ENCODE data around the gene BTBD9. TPM values are rescaled to one million over a fixed set of nuclear protein-coding genes. Genes with fewer than 3 reads are reported as not detected.

The BTBD9 gene
- total RNA-seq, 1 donor: 25.3 TPM

- H3K79me2 ChIP-seq (ENCODE audit: insufficient read depth, low read length): peaks cover 3% of the 10 kb centered on the region
- H3K27ac ChIP-seq (ENCODE audit: low read depth, low read length): no peak overlapping the region
- H3K4me2 ChIP-seq (ENCODE audit: insufficient read depth, low read length): no peak overlapping the region
- no peak for TF ChIP-seq CTCF (IDR thresholded peaks at IDR 0.05; ENCODE audit: extremely low read depth, low read depth, low read length)
- H3K4me1 ChIP-seq (ENCODE audit: insufficient read depth, low read length): no peaks in the 10 kb centered on the region
- no peak for DNase-seq (ENCODE audit: insufficient read length, low spot score, missing footprints)
- peaks cover 15% of the 10 kb centered on the region for H4K20me1 ChIP-seq (ENCODE audit: insufficient read depth, low read length)
- no peaks in the 10 kb centered on the region for H3K27me3 ChIP-seq (ENCODE audit: insufficient read depth, low read length)
- H3K4me3 ChIP-seq (ENCODE audit: insufficient read depth, low read length): no peak overlapping the region
- peaks cover 13% of the 10 kb centered on the region for H3K36me3 ChIP-seq (ENCODE audit: insufficient read depth, low read length)
- H2AFZ ChIP-seq (ENCODE audit: low read length): no peak overlapping the region
- no peaks in the 10 kb centered on the region for H3K9me3 ChIP-seq (ENCODE audit: low read depth, low read length)
These were observed 484.0 kb downstream of the BTBD9 start for GRCh38 chr6:38155621-38156204.

GRCh38 chr6:38155144-38155543, 484.6 kb downstream of the BTBD9 start:
- H4K20me1 ChIP-seq (ENCODE audit: insufficient read depth, low read length): peaks cover 19% of the 10 kb centered on the region
- H3K27ac ChIP-seq (ENCODE audit: low read depth, low read length): no peak overlapping the region

GRCh38 chr6:38154731-38155130, 485.0 kb downstream of the BTBD9 start:
- no peaks in the 10 kb centered on the region for H3K9me3 ChIP-seq (ENCODE audit: low read depth, low read length)
- H4K20me1 ChIP-seq (ENCODE audit: insufficient read depth, low read length): peaks cover 23% of the 10 kb centered on the region
- H3K36me3 ChIP-seq (ENCODE audit: insufficient read depth, low read length): peaks cover 17% of the 10 kb centered on the region
- TF ChIP-seq CTCF (IDR thresholded peaks at IDR 0.05; ENCODE audit: extremely low read depth, low read depth, low read length): no peak
- H3K4me2 ChIP-seq (ENCODE audit: insufficient read depth, low read length): no peak overlapping the region
- H3K79me2 ChIP-seq (ENCODE audit: insufficient read depth, low read length): peaks cover 9% of the 10 kb centered on the region
- no peaks in the 10 kb centered on the region for H3K27me3 ChIP-seq (ENCODE audit: insufficient read depth, low read length)
- H3K27ac ChIP-seq (ENCODE audit: low read depth, low read length): no peak overlapping the region
- no peak for DNase-seq (ENCODE audit: insufficient read length, low spot score, missing footprints)
- no peaks in the 10 kb centered on the region for H3K4me1 ChIP-seq (ENCODE audit: insufficient read depth, low read length)
- no peak overlapping the region for H3K4me3 ChIP-seq (ENCODE audit: insufficient read depth, low read length)
- H2AFZ ChIP-seq (ENCODE audit: low read length): no peak overlapping the region

More at GRCh38 chr6:38155144-38155543, 484.6 kb downstream of the BTBD9 start:
- Histone ChIP-seq H3K4me1 (ENCODE audit: insufficient read depth, low read length) (no peaks in the 10 kb centered on the region), H3K36me3 (ENCODE audit: insufficient read depth, low read length) (peaks cover 15% of the 10 kb centered on the region), H2AFZ (ENCODE audit: low read length) (no peak overlapping the region), H3K4me3 (ENCODE audit: insufficient read depth, low read length) (no peak overlapping the region), H3K79me2 (ENCODE audit: insufficient read depth, low read length) (peaks cover 7% of the 10 kb centered on the region), H3K9me3 (ENCODE audit: low read depth, low read length) (no peaks in the 10 kb centered on the region), H3K27me3 (ENCODE audit: insufficient read depth, low read length) (no peaks in the 10 kb centered on the region), H3K4me2 (ENCODE audit: insufficient read depth, low read length) (no peak overlapping the region)
- TF ChIP-seq CTCF (IDR thresholded peaks at IDR 0.05; ENCODE audit: extremely low read depth, low read depth, low read length): no peak
- no peak for DNase-seq (ENCODE audit: insufficient read length, low spot score, missing footprints)

GRCh38 chr6:38153798-38154345, 485.9 kb downstream of the BTBD9 start:
- DNase-seq (ENCODE audit: insufficient read length, low spot score, missing footprints): no peak
- no peak overlapping the region for H3K27ac ChIP-seq (ENCODE audit: low read depth, low read length)

More at GRCh38 chr6:38153798-38154345, 485.9 kb downstream of the BTBD9 start:
- Histone ChIP-seq H3K36me3 (ENCODE audit: insufficient read depth, low read length) (peaks cover 17% of the 10 kb centered on the region), H3K79me2 (ENCODE audit: insufficient read depth, low read length) (peaks cover 15% of the 10 kb centered on the region), H2AFZ (ENCODE audit: low read length) (no peak overlapping the region), H4K20me1 (ENCODE audit: insufficient read depth, low read length) (peaks cover 29% of the 10 kb centered on the region), H3K4me2 (ENCODE audit: insufficient read depth, low read length) (no peak overlapping the region), H3K4me1 (ENCODE audit: insufficient read depth, low read length) (no peaks in the 10 kb centered on the region), H3K4me3 (ENCODE audit: insufficient read depth, low read length) (no peak overlapping the region), H3K9me3 (ENCODE audit: low read depth, low read length) (no peaks in the 10 kb centered on the region), H3K27me3 (ENCODE audit: insufficient read depth, low read length) (no peaks in the 10 kb centered on the region)
- TF ChIP-seq CTCF (IDR thresholded peaks at IDR 0.05; ENCODE audit: extremely low read depth, low read depth, low read length): no peak

All from osteoblast (primary cell).